Anterior cingulate cortex (tissue), 58 donors: ENCODE data around the gene MNX1.

Experiments
- DNase-seq, 58 donors: peaks; one replicate each; lab custom pipeline; 2025; lab: John Stamatoyannopoulos, UW

MNX1 gene

DNA sequence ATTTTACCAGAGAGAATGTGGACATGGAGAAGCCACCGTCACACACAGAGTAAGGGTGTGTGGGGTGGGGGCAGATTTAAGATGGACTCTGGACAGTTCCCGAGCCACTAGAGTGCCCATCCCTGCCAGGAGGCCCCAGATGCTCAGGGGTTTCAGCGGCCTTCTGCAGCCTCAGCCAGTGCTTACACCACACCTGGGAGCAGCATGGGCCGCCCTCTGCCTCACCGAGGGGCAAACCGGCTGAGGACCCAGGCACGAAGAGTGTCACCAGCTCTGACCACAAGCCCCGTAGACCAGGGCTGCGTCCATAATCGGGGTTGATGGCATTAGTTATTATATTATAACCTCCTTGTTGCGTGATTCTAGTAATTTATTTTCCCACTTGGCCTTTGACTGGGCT lies 6.7 kb upstream of the MNX1 start:
- no peak for DNase-seq

DNA sequence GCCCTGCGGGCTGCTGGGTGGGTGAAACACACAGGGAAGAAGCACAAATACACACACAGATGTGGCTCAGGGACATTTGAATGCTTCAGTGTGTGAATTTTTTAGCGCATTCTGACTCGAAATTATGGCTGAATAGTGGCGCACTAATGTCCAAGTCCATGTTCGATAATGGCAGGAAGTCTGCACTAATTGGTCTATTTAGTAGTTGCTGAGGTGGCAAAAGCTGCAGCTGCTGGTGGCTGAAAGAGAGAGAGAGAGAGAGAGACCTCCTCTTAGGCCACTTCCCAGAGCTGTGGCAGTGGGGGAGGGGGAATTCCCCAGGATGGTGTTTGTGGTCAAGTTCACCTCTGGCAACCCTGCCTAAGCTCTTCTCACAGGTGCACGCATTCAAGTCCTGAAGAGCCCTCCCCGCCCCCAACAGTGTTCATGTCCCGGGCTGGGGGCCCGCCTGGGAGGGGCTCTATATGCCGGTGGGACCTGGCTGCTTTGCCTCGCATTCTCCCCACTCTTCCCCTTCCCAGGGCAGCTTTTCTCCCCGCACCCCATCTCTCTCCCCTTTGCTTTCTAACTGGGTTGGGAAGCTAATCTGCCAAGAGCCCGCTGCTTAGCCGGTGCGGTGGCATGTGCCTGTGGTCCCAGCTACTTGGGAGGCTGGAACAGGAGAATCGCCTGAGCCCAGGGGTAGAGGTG lies 6.0 kb upstream of the MNX1 start:
- DNase-seq = no peak

DNA sequence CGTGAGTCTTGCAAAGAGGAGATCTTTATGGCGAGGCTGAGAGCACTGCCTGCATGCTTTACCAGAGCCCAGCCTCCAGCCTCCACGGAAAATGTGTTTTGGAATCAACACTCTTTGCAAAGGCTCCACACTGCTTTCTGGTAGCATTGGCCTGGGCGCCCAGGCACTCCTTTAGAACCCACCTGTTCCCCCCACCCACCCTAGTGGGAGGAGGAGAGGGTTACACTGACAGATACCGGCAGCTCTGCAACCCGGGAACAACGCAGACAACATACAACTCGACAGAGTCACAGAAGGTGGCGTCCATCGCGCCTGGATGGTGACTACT lies 5.5 kb upstream of the MNX1 start:
- DNase-seq = no peak

DNA sequence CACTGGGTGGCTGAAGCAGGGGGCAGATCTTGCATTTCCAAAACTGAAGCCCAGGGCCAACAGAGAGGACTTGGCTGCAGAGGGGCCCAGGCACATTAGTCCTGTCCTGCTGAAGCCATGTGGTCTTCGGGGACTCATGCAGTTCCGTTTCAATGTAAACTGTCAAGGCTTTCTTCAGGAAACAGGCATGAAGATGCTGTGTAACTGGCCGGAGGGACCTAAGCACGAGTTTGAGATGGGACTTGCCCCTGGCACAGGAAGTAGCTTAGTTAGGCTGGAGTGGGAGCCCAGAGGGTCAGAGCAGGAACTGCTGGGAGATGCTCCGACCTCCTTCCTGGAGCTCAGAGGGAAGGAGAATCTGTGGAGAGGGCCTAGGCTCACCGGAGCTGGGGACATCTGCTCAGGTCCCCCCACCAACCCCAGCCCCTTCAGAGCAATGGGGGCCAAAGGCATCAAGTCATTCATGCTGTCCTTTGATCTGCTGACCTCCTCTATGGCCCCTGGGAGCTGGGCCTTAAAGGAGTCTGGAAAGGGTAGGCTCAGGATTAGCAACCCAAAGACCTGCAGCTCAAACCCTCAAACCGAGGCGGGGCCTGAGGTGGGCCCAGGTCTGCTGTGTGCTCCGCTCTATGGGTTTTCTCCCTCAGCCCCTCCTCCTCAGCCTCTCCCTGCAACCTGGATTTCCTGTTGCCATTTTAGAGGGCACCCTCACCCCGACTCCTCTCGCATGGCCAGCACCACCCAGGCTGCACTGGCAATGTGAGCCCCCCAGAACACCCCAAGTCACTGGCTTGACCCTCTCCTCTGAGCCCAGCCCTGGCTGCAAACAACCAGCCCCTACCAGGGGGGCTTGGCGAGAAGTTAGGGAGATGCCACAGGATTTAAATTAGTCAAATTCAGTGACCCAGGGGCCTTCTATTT lies 4.4 kb upstream of the MNX1 start:
- no peak for DNase-seq

DNA sequence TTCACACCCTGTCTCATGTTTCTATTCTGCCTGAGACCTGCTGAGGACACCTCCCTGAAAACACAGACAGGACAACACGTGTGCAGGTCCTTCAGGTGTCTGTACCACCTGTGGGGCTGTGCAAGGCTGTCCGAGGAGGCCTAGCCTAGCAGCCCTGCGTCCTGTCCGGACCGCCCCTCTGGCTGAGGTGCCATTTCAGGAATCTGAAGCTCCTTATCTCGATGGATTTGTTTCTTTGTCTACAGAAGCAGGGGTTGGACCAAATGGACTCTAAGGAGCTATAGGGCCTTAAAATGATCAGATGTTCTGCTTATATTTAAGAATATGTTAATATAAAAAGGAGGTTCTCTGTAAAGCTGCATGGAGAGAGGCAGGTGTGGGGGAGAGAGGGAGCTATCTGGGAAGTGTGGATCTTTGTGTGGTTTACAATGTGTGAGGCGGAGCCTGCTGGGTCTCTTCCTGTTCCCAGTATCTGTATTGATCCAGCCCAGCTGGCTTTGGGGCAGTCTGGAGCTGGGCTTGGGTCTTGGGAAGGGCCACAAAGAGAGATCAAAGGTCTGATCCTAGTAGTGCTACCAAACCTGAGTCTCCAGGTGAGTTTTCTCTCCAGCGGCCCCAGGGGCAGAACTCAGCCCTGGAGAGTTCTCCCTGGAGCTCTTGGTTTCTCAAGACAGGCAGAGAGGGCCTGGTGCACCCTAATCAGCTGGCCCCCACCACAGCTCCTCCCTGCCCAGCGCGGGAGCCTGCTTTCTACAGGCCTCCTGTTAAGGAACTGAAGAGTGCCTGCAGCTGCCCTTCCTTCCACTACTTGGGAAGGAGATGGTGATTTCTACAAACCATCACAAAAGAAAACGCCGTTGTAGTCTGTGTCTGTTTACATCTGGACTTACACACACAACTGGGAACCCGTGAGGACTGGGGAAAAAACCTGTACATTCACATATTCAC lies 3.4 kb upstream of the MNX1 start:
- no peak for DNase-seq

DNA sequence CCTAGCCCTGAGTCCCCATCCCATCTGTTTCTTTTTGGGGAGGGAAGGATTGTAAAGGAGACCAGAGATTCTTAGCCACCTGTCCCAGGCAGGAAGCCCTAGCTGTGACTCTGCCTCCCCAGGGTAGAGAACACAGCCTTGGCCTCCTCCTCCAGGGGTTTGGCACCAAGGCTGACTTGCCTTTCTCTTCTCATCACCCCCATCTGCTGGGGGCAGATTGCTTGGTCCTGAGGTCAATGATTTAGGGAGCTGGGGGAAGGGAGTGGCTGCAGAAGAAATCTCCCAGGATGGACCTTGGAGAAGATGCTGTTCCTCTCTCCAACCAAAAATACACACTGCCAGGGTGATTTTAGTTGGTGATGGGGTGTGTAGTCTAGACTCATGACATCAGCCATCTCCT lies 2.6 kb upstream of the MNX1 start:
- no peak for DNase-seq

DNA sequence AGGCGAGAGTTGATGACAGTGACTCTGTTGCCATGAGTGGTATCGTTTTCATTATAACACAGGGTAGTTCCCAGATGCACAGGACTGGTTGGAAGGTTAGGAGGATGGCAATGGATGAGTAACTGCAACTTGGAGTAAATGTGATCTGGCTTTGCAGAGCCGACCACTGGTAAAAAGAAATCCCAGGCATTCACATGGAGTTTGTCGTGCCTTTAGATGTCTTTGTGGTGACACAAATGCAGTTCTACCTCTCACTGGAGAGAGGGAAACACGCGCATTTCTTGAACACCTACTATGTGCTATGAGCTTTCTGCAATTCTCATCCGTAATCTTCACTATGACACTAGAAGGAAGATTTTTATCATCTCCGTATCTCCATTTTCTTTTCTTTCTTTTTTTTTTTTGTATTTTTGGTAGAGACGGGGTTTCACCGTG lies 1.7 kb upstream of the MNX1 start:
- no peak for DNase-seq

DNA sequence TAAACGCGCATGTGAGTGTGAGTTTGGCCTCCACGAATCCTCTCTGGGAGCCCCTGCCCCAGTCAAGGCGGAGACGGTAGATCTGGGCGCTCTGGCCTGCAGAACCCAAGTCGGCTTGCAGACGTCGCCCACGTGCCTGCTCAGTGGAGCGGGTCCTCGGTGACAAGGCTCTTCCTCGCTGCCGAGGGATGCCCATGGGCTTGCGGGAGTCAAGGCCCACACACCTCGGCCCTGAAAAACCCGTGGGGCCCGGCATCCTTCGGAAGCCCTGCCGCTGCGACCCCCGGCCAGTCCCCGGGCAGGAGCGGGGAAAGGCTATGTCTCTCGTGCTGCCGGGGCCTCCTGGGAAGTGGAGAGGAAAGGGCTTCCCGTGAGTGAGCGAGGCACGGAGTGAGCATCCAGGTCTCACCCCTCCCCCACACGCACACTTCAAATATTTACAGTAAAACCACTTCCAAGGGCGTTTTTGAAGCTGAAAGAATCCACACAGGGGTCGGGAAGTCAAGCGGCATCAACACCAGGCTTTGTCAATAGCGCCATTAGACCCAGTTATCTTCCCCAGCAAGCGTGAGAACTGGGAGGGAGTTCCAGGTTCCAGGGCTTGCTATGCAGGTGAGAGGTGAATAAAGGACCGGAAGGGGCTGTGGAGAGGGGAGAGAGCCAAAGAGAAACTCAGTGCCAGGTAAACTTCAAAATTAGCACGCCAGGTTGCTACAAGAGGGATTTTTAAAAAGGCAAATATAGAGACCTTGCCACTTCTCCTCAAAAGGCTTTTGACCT lies 1.1 kb upstream of the MNX1 start:
- no peak for DNase-seq

DNA sequence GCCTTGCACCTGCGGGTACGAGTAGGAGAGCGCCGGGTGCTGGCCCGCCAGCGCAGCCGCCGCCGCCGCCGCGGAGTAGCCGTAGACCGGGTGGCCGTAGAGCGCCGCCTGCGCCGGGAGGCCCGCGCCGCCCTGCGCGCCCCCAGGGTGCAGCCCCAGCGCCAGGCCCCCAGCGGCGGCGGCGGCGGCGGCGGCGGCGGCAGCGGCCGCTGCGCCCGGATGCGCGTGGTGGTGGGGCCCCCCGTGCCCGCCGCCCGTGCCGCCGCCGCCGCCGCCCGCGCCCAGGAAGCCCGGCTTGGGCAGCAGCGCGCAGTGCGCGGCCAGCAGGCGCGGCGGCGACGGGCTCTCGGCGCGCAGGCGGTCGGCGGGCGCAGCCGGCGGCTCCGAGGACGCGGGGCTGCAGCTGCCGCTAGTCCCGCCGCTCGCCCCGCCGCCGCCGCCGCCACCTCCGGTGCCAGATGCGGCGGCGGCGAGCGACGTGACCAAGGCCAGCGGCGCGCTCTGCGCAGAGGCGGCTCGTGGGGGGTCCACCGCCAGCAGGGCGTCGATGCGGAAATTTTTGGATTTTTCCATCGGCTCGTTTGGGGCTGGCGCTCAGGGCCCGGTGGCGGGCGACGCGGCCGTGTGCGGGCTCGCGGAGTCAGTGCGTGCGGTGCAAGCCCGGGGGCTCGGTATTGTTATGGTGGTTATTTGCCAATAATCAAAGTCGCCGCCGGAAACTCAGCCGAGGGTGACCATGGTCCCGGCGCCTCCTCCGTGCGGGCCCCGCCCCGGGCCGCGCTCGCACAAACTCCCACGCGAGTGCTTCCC lies 480 bp downstream of the MNX1 start:
- no peak for DNase-seq

DNA sequence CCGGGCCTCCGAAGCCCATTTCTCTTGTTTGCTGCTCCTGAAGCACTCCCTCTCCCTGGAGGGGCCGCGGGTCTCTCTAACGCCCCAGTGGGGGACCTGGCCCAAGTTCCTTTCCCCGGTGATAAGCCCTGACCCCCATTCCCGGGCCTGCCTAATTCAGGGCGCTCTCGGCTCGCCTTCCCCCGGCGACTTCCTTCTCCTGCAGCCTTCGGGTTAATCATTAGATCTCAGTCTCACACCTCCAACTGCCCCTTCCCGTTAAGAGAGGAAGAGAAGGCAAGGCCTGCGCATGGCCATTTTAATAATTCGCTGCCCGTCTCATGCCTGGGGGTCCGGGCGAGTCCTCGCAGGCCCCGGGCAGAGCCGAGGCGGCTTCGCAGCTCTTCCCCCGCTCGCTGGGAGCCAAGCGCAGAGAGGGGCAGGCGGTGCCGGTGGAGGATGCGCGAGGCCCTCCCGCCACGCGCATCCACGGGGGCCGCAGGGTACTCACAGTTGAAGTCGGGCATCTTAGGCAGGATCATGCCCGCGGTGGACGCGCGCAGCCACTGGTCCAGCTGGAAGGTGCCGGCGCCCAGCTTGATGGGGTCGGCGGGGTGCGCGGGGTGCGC lies 1.2 kb downstream of the MNX1 start:
- no peak for DNase-seq

DNA sequence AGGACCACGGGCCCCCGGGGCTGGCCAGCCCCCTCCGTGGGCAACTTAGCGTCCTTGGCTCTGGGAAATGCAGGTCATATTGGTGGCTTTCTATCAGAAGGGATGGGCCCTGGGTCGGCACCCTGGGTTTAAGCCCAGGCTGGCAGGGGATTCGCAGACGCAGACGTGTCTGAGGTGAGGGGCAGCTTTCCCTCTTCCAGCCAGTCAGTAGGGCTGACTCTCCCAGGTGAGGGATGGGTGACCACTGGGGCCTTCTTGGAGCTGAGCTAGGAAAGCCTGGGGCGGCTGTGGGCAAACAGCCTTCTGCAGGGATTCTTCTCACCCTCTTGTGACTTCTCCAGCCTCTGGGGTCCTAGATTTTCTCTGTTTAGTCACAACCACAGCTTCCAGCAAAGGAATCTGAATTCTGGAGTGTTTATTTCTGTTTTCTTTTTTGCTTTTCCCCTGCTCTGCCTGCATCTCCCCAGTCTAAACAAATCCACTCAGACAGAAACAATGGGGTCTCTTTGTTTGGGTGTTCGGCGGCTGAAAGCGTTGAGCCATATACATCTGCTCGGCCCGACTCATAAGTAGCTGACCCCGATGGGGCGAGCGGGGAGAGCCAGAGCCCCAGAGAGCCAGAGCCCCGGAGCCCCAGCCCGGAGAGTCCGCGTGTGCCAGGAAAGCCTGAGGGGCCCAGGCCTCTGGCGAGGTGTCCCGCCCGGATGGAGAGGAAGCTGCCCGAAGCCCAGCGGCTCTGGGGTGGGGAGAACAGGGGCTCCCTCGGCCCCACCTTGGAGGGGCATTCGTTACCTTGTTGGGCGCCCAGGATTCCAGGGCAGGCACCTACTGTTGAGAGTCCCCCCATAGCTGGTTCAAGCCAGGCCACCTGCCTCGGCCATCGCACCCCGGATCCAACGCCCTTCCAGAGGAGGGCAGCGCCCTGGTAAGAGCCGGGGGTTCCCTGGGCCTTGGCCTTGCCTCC lies 2.0 kb downstream of the MNX1 start:
- no peak for DNase-seq

DNA sequence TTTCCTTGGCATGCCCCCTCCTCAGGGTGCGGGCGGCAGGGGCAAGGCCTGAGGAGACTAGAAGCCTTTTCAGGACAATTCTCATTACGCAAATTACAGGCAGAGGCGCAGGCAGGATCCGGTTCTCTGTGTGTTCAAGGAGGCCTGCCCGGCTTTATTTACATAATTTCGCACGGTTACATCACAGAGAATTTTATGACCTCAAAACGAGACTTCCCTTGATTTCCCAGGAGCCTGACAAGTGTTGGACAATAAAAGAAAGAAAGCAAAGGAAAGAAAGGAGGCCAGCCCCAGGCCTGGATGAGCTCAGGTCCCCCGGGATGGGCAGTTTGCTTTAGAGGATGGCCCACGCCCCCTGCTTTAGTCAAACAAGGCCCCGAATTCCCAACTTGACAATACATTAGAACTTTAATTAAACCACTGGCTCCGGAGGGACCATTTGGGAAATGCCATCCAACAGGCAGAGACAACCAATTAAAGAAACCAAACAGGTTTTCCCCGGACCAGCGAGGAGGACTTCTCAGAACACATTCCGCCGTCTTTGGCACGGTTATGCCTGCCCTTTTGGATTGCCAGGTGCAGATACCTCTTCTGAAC lies 2.9 kb downstream of the MNX1 start:
- DNase-seq = no peak

DNA sequence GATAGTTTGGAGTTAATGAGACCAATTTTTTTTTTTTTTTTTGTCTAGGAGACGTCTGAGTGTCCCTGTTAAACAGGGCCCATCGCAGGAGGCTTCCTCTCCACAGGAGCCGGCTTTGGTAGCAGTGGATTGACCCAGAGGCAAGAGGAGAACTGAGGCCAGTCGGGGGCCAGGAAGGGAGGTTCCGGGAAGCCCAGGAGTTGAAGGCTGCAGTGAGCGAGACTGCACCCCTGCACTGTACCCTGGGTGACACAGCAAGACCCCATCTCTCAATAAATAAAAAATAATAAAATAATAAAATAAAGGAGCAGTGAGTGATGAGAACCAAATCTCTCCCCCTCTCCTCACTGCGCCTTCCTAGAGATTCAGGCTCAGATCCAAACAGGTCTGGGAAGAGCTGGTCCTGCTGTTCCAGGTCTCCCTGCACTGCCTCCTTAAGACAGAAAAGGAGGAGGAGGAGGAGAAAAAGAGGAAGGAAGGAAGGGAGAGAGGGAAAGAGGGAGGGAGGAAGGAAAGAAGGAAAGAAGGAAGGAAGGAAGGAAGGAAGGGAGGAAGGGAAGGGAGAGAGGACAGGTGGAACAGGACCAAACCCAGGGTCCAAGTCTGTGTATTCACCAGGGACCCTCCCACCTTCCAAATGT lies 3.5 kb downstream of the MNX1 start:
- DNase-seq = no peak

DNA sequence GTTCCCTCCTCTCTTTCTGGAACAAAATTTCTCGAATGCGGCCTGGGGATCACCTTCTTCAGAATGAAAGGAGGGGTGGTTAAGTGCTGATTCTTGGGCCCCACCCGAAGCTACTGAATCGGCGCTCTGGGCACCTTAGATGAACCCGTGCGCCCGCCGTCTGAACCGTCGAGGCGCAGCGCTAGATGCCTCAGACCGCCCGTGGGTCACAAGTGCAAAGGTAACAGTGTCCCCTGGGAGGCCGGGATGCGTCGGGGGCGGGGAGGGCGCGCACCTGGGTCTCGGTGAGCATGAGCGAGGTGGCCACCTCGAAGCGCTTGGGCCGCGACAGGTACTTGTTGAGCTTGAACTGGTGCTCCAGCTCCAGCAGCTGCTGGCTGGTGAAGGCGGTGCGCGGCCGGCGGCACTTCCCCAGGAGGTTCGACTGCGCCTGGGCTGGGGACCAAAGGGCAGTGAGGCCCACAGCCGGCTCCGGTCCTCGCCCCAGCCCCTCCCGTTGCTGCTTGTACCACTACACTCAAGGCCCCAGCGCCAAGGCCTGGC lies 4.2 kb downstream of the MNX1 start:
- DNase-seq = no peak

DNA sequence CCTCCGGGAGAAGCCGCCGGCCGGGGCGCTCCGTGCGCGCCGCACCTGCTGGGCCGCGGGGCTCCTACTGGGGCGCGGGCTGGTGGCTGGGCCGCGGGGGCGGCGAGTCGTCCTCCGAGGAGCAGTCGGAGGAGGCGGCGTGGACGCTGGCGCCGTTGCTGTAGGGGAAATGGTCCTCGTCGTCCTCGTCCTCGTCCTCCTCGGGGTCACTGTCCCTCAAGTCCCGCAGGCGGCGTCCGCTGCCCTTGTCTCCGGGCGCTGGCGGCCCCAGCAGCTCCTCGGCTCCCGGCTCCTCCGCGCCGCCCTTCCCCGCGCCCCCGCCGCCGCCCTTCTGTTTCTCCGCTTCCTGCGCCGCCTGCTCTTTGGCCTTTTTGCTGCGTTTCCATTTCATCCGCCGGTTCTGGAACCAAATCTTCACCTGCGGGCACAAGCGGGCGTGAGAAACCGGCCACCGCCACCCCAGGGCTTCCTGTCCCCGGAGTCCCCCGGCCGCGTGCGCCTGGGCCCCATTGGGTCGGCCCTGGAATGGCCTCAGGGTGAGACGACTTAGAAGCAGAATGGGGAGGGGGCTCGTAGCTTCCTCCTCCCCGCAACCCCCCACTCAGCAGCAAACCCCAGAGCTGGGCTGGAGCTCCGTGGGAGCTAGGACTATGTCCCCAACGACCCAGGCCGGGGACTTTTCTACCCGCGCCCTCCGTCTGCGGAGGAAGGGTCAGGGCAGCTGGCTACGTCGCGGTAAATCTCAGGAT lies 4.8 kb downstream of the MNX1 start:
- no peak for DNase-seq
